ENCODE results near the gene GHRL. TPM values are rescaled to one million over a fixed set of nuclear protein-coding genes. Genes with fewer than 3 reads are reported as not detected.

Gene GHRL
- total and polyA plus RNA-seq, 2 of the 4 experiments (the other 2 are of a cell fraction) = 0.27 TPM; not detected in 1

DNA sequence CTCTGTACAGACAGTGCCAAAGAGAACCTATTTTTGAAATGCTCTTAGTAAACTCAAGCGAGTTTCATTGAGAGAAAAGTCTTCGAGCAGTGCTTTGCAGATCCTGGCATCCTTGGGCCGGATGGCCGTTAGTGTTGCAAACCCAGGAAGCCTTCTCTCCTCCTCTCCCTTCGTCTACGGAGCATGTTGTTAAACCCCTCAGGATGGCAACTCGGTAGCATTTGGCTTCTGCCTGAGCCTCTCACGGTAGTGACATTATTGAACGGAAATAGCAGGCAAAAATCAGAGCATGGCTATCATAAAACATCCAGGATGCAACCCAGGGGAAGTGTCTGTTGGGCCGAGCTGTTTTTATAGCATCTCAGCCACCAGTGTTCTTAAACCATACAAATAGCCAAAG lies 34.8 kb upstream of the GHRL start:
- no peak for ATAC-seq (ENCODE audit: low read depth)
- Histone ChIP-seq H2AFZ (replicated peaks; ENCODE audit: low read length, poor library complexity) (no peak overlapping the region), H4K8ac (ENCODE audit: low read depth in 2 of 2, low read length in 2 of 2) (no peak overlapping the region), H3K36me3 (ENCODE audit: control insufficient read depth, insufficient read depth, low read length) (no peaks in the 10 kb centered on the region), H2AK5ac (ENCODE audit: low read depth, low read length) (no peak overlapping the region), H4K91ac (ENCODE audit: insufficient read depth, low read depth, low read length) (no peak overlapping the region), H3K14ac (replicated peaks; ENCODE audit: low read depth, low read length) (no peak overlapping the region), H3K4me3 (ENCODE audit: insufficient read depth, low read depth, low read length) (no peak overlapping the region), H2BK15ac (ENCODE audit: low read depth, low read length) (no peak overlapping the region), H3K18ac (ENCODE audit: low read depth, low read length) (no peak overlapping the region), H3K23ac (ENCODE audit: low read depth, low read length) (no peak overlapping the region), H2AK9ac (replicated peaks; ENCODE audit: low read depth, low read length, poor library complexity) (no peak overlapping the region), H3K4me2 (ENCODE audit: low read depth, low read length) (no peak overlapping the region), H2BK120ac (ENCODE audit: low read depth, low read length) (no peak overlapping the region), H3K9me1 (ENCODE audit: insufficient read depth, low read length) (peaks cover 3% of the 10 kb centered on the region; the same call in 1 of the 2 replicates), H3K4ac (ENCODE audit: low read depth, low read length) (no peak overlapping the region), H4K20me1 (ENCODE audit: insufficient read depth, low read length) (no peaks in the 10 kb centered on the region), H3K9ac (ENCODE audit: low read depth, low read length) (no peak overlapping the region), H3K27me3 (ENCODE audit: control insufficient read depth, insufficient read depth, low read length) (peaks cover 71% of the 10 kb centered on the region), H3K4me1 (ENCODE audit: control insufficient read depth, insufficient read depth, low read length) (no peaks in the 10 kb centered on the region), H3K56ac (ENCODE audit: extremely low read depth, insufficient read depth, low read length) (no peak overlapping the region), H4K5ac (ENCODE audit: low read depth, low read length) (no peak overlapping the region), H3K27ac (ENCODE audit: insufficient read depth, low read length) (no peak overlapping the region), H2BK5ac (ENCODE audit: low read depth, low read length, poor library complexity, severe bottlenecking) (no peak overlapping the region), H3K9me3 (ENCODE audit: control insufficient read depth, insufficient read depth, low read length) (0 out of 2 replicates have a peak, but pooled peaks cover 2% of the 10 kb centered on the region), H2BK20ac (ENCODE audit: low read depth, low read length) (no peak overlapping the region), H3K79me1 (ENCODE audit: low read depth in 1 of 2, low read length in 2 of 2) (no peaks in the 10 kb centered on the region)
- ChIA-PET POLR2A (ENCODE audit: unreplicated experiment) (no interaction called here), CTCF (no interaction called here)
- DNase-seq = no peak
- dilution Hi-C loops (cut with HindIII; ENCODE audit: low sequenced_read_pairs, unreplicated experiment) = no loop called here
- in situ Hi-C loops (cut with MboI; ENCODE audit: low sequenced_read_pairs) = no loop called here
- BruUV-seq (replicated peaks) = no TSS peak
- TF ChIP-seq RCOR1 (IDR thresholded peaks at IDR 0.05; ENCODE audit: insufficient replicate concordance, low read length) (no peak), CEBPB (IDR thresholded peaks at IDR 0.05; ENCODE audit: low read depth, low read length) (no peak), MAZ (IDR thresholded peaks at IDR 0.05; ENCODE audit: borderline replicate concordance, low read depth, low read length) (no peak), FOS (IDR thresholded peaks at IDR 0.05; ENCODE audit: low read depth, low read length) (no peak), MAFK (IDR thresholded peaks at IDR 0.05; ENCODE audit: low read depth, low read length) (no peak), SMC3 (IDR thresholded peaks at IDR 0.05; ENCODE audit: low read depth, low read length) (no peak), RAD21 (IDR thresholded peaks at IDR 0.05; ENCODE audit: low read length) (no peak), BHLHE40 (IDR thresholded peaks at IDR 0.05; ENCODE audit: low read depth, low read length) (no peak), MXI1 (IDR thresholded peaks at IDR 0.05; ENCODE audit: borderline replicate concordance, low read depth, low read length) (no peak), POLR2A (IDR thresholded peaks at IDR 0.05; ENCODE audit: low read depth, low read length) (no peak), NFE2L2 (IDR thresholded peaks at IDR 0.05; ENCODE audit: low read depth, low read length) (no peak), RFX5 (IDR thresholded peaks at IDR 0.05; ENCODE audit: low read depth, low read length) (no peak)
- TF ChIP-seq, protein P1, sequence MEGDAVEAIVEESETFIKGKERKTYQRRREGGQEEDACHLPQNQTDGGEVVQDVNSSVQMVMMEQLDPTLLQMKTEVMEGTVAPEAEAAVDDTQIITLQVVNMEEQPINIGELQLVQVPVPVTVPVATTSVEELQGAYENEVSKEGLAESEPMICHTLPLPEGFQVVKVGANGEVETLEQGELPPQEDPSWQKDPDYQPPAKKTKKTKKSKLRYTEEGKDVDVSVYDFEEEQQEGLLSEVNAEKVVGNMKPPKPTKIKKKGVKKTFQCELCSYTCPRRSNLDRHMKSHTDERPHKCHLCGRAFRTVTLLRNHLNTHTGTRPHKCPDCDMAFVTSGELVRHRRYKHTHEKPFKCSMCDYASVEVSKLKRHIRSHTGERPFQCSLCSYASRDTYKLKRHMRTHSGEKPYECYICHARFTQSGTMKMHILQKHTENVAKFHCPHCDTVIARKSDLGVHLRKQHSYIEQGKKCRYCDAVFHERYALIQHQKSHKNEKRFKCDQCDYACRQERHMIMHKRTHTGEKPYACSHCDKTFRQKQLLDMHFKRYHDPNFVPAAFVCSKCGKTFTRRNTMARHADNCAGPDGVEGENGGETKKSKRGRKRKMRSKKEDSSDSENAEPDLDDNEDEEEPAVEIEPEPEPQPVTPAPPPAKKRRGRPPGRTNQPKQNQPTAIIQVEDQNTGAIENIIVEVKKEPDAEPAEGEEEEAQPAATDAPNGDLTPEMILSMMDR (conservative IDR thresholded peaks at IDR 0.05; ENCODE audit: low read depth, low read length) = no peak
- TF ChIP-seq, protein P2, sequence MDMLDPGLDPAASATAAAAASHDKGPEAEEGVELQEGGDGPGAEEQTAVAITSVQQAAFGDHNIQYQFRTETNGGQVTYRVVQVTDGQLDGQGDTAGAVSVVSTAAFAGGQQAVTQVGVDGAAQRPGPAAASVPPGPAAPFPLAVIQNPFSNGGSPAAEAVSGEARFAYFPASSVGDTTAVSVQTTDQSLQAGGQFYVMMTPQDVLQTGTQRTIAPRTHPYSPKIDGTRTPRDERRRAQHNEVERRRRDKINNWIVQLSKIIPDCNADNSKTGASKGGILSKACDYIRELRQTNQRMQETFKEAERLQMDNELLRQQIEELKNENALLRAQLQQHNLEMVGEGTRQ (IDR thresholded peaks at IDR 0.05; ENCODE audit: low read depth, low read length) = no peak
- 80% methylated on average over 2 of the region's 10 CpGs; no CpG with 5 or more reads in 1 of the 2 experiments for WGBS, 2 experiments (ENCODE audit: extremely low coverage in 2 of 2, insufficient read length in 1 of 2)
- intact Hi-C loops (cut with micrococcal nuclease) = no loop called here

Data from IMR-90 (cell line).